ENCODE data around the gene SEMA4A.
"Not testable (repeated sequence)": the region's sequence is repeated elsewhere in the genome, so short reads cannot be mapped to it uniquely, and the experiment has no call there.

SEMA4A gene

GRCh38 chr1:156113282-156113950, 40.0 kb upstream of the SEMA4A start:
- H3K27ac ChIP-seq (ENCODE audit: low read length) = no peak overlapping the region
- H3K36me3 ChIP-seq (ENCODE audit: insufficient read depth, low read depth, low read length) = no peaks in the 10 kb centered on the region
- peaks cover 11% of the 10 kb centered on the region for H3K4me1 ChIP-seq (ENCODE audit: insufficient read depth, low read length)
- no peaks in the 10 kb centered on the region for H3K9me3 ChIP-seq (ENCODE audit: insufficient read depth, low read depth, low read length)
- peaks cover 13% of the 10 kb centered on the region for H3K27me3 ChIP-seq (ENCODE audit: insufficient read depth, low read length)
- H3K4me3 ChIP-seq (ENCODE audit: low read length) = peak overlapping the region; percentile 92; the same call in 1 of the 2 replicates
- peak overlapping the region; percentile 29; the same call in 1 of the 2 replicates for H3K9ac ChIP-seq (ENCODE audit: low read depth, low read length)

- no peaks in the 10 kb centered on the region for H3K36me3 ChIP-seq (ENCODE audit: insufficient read depth, low read depth, low read length)
- peak within 1 kb of the TSS; percentile 92 for H3K4me3 ChIP-seq (ENCODE audit: low read length)
- H3K27me3 ChIP-seq (ENCODE audit: insufficient read depth, low read length) = peaks cover 13% of the 10 kb centered on the region
- peaks cover 14% of the 10 kb centered on the region for H3K4me1 ChIP-seq (ENCODE audit: insufficient read depth, low read length)
- H3K9me3 ChIP-seq (ENCODE audit: insufficient read depth, low read depth, low read length) = no peaks in the 10 kb centered on the region
- H3K27ac ChIP-seq (ENCODE audit: low read length) = no peak within 1 kb of the TSS
- peak within 1 kb of the TSS; percentile 79 for H3K9ac ChIP-seq (ENCODE audit: low read depth, low read length)
Measured at GRCh38 chr1:156114101-156114918, 39.1 kb upstream of the SEMA4A start, which contains the start of gene LMNA. Gene LMNA, plus strand, starts transcription at chr1:156114711. Its CDS starts 208 bp downstream, at chr1:156114919.

GRCh38 chr1:156114919-156115513, 38.4 kb upstream of the SEMA4A start:
- Histone ChIP-seq H3K27ac (ENCODE audit: low read length) (no peak overlapping the region), H3K4me1 (ENCODE audit: insufficient read depth, low read length) (peaks cover 18% of the 10 kb centered on the region), H3K9me3 (ENCODE audit: insufficient read depth, low read depth, low read length) (no peaks in the 10 kb centered on the region), H3K36me3 (ENCODE audit: insufficient read depth, low read depth, low read length) (no peaks in the 10 kb centered on the region), H3K9ac (ENCODE audit: low read depth, low read length) (peak overlapping the region; percentile 79), H3K4me3 (ENCODE audit: low read length) (peak overlapping the region; percentile 92), H3K27me3 (ENCODE audit: insufficient read depth, low read length) (peaks cover 13% of the 10 kb centered on the region)

GRCh38 chr1:156115514-156116374, 37.6 kb upstream of the SEMA4A start:
- peak overlapping the region; percentile 92 for H3K4me3 ChIP-seq (ENCODE audit: low read length)
- no peak overlapping the region for H3K27ac ChIP-seq (ENCODE audit: low read length)
- peak overlapping the region; percentile 79; the same call in 1 of the 2 replicates for H3K9ac ChIP-seq (ENCODE audit: low read depth, low read length)
- peaks cover 18% of the 10 kb centered on the region for H3K4me1 ChIP-seq (ENCODE audit: insufficient read depth, low read length)
- H3K36me3 ChIP-seq (ENCODE audit: insufficient read depth, low read depth, low read length) = no peaks in the 10 kb centered on the region; the same call in 1 of the 2 replicates
- no peaks in the 10 kb centered on the region for H3K9me3 ChIP-seq (ENCODE audit: insufficient read depth, low read depth, low read length)
- peaks cover 13% of the 10 kb centered on the region for H3K27me3 ChIP-seq (ENCODE audit: insufficient read depth, low read length)

- peaks cover 22% of the 10 kb centered on the region for H3K4me1 ChIP-seq (ENCODE audit: insufficient read depth, low read length)
- H3K27ac ChIP-seq (ENCODE audit: low read length); H3K9ac ChIP-seq (ENCODE audit: low read depth, low read length); H3K36me3 ChIP-seq (ENCODE audit: insufficient read depth, low read depth, low read length); H3K4me3 ChIP-seq (ENCODE audit: low read length); H3K9me3 ChIP-seq (ENCODE audit: insufficient read depth, low read depth, low read length): not testable (repeated sequence)
- H3K27me3 ChIP-seq (ENCODE audit: insufficient read depth, low read length) = peaks cover 13% of the 10 kb centered on the region
Measured at GRCh38 chr1:156116731-156117130, 36.7 kb upstream of the SEMA4A start.

GRCh38 chr1:156117414-156118176, 35.8 kb upstream of the SEMA4A start:
- H3K27ac ChIP-seq (ENCODE audit: low read length) = no peak overlapping the region
- no peak overlapping the region for H3K9ac ChIP-seq (ENCODE audit: low read depth, low read length)
- peaks cover 13% of the 10 kb centered on the region for H3K27me3 ChIP-seq (ENCODE audit: insufficient read depth, low read length)
- peaks cover 28% of the 10 kb centered on the region for H3K4me1 ChIP-seq (ENCODE audit: insufficient read depth, low read length)
- H3K36me3 ChIP-seq (ENCODE audit: insufficient read depth, low read depth, low read length) = no peaks in the 10 kb centered on the region; the same call in 1 of the 2 replicates
- no peak overlapping the region for H3K4me3 ChIP-seq (ENCODE audit: low read length)
- H3K9me3 ChIP-seq (ENCODE audit: insufficient read depth, low read depth, low read length) = no peaks in the 10 kb centered on the region

- no peak overlapping the region for H3K27ac ChIP-seq (ENCODE audit: low read length)
- H3K4me1 ChIP-seq (ENCODE audit: insufficient read depth, low read length) = peaks cover 35% of the 10 kb centered on the region
- H3K9me3 ChIP-seq (ENCODE audit: insufficient read depth, low read depth, low read length) = no peaks in the 10 kb centered on the region
- H3K9ac ChIP-seq (ENCODE audit: low read depth, low read length) = no peak overlapping the region
- no peak overlapping the region for H3K4me3 ChIP-seq (ENCODE audit: low read length)
- H3K36me3 ChIP-seq (ENCODE audit: insufficient read depth, low read depth, low read length) = no peaks in the 10 kb centered on the region; the same call in 1 of the 2 replicates
- H3K27me3 ChIP-seq (ENCODE audit: insufficient read depth, low read length) = peaks cover 13% of the 10 kb centered on the region
Measured at GRCh38 chr1:156118177-156118868, 35.1 kb upstream of the SEMA4A start.

- no peak overlapping the region for H3K9ac ChIP-seq (ENCODE audit: low read depth, low read length)
- peaks cover 13% of the 10 kb centered on the region for H3K27me3 ChIP-seq (ENCODE audit: insufficient read depth, low read length)
- no peak overlapping the region for H3K4me3 ChIP-seq (ENCODE audit: low read length)
- peaks cover 30% of the 10 kb centered on the region for H3K4me1 ChIP-seq (ENCODE audit: insufficient read depth, low read length)
- H3K27ac ChIP-seq (ENCODE audit: low read length) = no peak overlapping the region
- H3K36me3 ChIP-seq (ENCODE audit: insufficient read depth, low read depth, low read length) = no peaks in the 10 kb centered on the region; the same call in 1 of the 2 replicates
- no peaks in the 10 kb centered on the region for H3K9me3 ChIP-seq (ENCODE audit: insufficient read depth, low read depth, low read length)
Measured at GRCh38 chr1:156119503-156120209, 33.7 kb upstream of the SEMA4A start.

GRCh38 chr1:156120318-156120717, 33.1 kb upstream of the SEMA4A start:
- no peak overlapping the region for H3K27ac ChIP-seq (ENCODE audit: low read length)
- H3K9me3 ChIP-seq (ENCODE audit: insufficient read depth, low read depth, low read length) = no peaks in the 10 kb centered on the region
- H3K27me3 ChIP-seq (ENCODE audit: insufficient read depth, low read length) = peaks cover 7% of the 10 kb centered on the region
- H3K9ac ChIP-seq (ENCODE audit: low read depth, low read length) = no peak overlapping the region
- no peak overlapping the region for H3K4me3 ChIP-seq (ENCODE audit: low read length)
- no peaks in the 10 kb centered on the region; the same call in 1 of the 2 replicates for H3K36me3 ChIP-seq (ENCODE audit: insufficient read depth, low read depth, low read length)
- peaks cover 30% of the 10 kb centered on the region for H3K4me1 ChIP-seq (ENCODE audit: insufficient read depth, low read length)

- not testable (repeated sequence) for H3K27me3 ChIP-seq (ENCODE audit: insufficient read depth, low read length); H3K9ac ChIP-seq (ENCODE audit: low read depth, low read length); H3K4me3 ChIP-seq (ENCODE audit: low read length); H3K36me3 ChIP-seq (ENCODE audit: insufficient read depth, low read depth, low read length); H3K27ac ChIP-seq (ENCODE audit: low read length); H3K9me3 ChIP-seq (ENCODE audit: insufficient read depth, low read depth, low read length)
- peaks cover 28% of the 10 kb centered on the region for H3K4me1 ChIP-seq (ENCODE audit: insufficient read depth, low read length)
Measured at GRCh38 chr1:156121005-156121404, 32.4 kb upstream of the SEMA4A start.

Measured in iPS-20b (cell line).